Trophoblast cell (in vitro differentiated cells and primary cell): Measurements from ENCODE around the gene APOB.

Source experiments
- DNase-seq, 2 donors: peaks; one replicate each; pipeline ENCODE4 v3.0.0-alpha.2; 2016
- H2AFZ ChIP-seq: 2 replicates; pipeline ENCODE4 v1.6.1; 2013; ENCODE audit warnings: low read length, moderate library complexity, mild to moderate bottlenecking; ENCODE audit not compliant: insufficient read depth, poor library complexity
- H2AK5ac ChIP-seq: 2 replicates; pipeline ENCODE4 v1.6.1; 2013; ENCODE audit warnings: mild to moderate bottlenecking, low read length
- H2BK120ac ChIP-seq: 2 replicates; pipeline ENCODE4 v1.6.1; 2013; ENCODE audit warnings: low read length, mild to moderate bottlenecking, moderate library complexity; ENCODE audit not compliant: insufficient read depth, poor library complexity
- H2BK12ac ChIP-seq: 2 replicates; pipeline ENCODE4 v1.6.1; 2013; ENCODE audit warnings: mild to moderate bottlenecking, low read length, moderate library complexity
- H2BK5ac ChIP-seq: 2 replicates; pipeline ENCODE4 v1.6.1; 2013; ENCODE audit warnings: low read length, low read depth, moderate library complexity, mild to moderate bottlenecking; ENCODE audit not compliant: poor library complexity
- H3K14ac ChIP-seq: 2 replicates; pipeline ENCODE4 v1.6.1; 2013; ENCODE audit warnings: mild to moderate bottlenecking, low read length
- H3K18ac ChIP-seq: 2 replicates; pipeline ENCODE4 v1.6.1; 2013; ENCODE audit warnings: mild to moderate bottlenecking, low read length
- H3K23ac ChIP-seq: 2 replicates; pipeline ENCODE4 v1.6.1; 2013; ENCODE audit warnings: low read length
- H3K27ac ChIP-seq: 2 replicates; pipeline ENCODE4 v1.5.1; 2013; ENCODE audit warnings: low read depth, mild to moderate bottlenecking, inconsistent platforms, low read length, moderate library complexity
- H3K27me3 ChIP-seq: 2 replicates; pipeline ENCODE4 v1.6.1; 2013; ENCODE audit warnings: inconsistent platforms, mild to moderate bottlenecking, low read length, moderate library complexity; ENCODE audit not compliant: insufficient read depth
- H3K36me3 ChIP-seq, 2 experiments: 1 replicate in 1 of 2; 2 replicates in 1 of 2; pipeline ENCODE4 v1.6.1; 2013; ENCODE audit warnings: low read length in 2 of 2, mild to moderate bottlenecking in 2 of 2, moderate library complexity in 1 of 2; ENCODE audit not compliant: insufficient read depth in 2 of 2, control insufficient read depth in 1 of 2
- H3K4ac ChIP-seq: 2 replicates; pipeline ENCODE4 v1.6.1; 2013; ENCODE audit warnings: low read depth, mild to moderate bottlenecking, low read length, moderate library complexity
- H3K4me1 ChIP-seq, 2 experiments: 1 replicate in 1 of 2; 2 replicates in 1 of 2; pipeline ENCODE4 v1.6.1; 2013; ENCODE audit warnings: low read length in 2 of 2, mild to moderate bottlenecking in 2 of 2, moderate library complexity in 1 of 2; ENCODE audit not compliant: insufficient read depth in 2 of 2, control insufficient read depth in 1 of 2
- H3K4me2 ChIP-seq: 2 replicates; pipeline ENCODE4 v1.6.1; 2013; ENCODE audit warnings: inconsistent platforms, mild to moderate bottlenecking, low read length, moderate library complexity
- H3K4me3 ChIP-seq: 2 replicates; pipeline ENCODE4 v1.5.1; 2013; ENCODE audit warnings: mild to moderate bottlenecking, low read depth, low read length, inconsistent platforms
- H3K79me1 ChIP-seq: one replicate; pipeline ENCODE4 v1.6.1; 2013; ENCODE audit warnings: low read length
- H3K79me2 ChIP-seq: 2 replicates; pipeline ENCODE4 v1.6.1; 2013; ENCODE audit warnings: low read length, mild to moderate bottlenecking; ENCODE audit not compliant: control insufficient read depth, insufficient read depth, poor library complexity
- H3K9ac ChIP-seq: 2 replicates; pipeline ENCODE4 v1.6.1; 2013; ENCODE audit warnings: mild to moderate bottlenecking, low read length
- H3K9me3 ChIP-seq: 2 replicates; pipeline ENCODE4 v1.6.1; 2013; ENCODE audit warnings: low read depth, mild to moderate bottlenecking, control low read depth, inconsistent platforms, low read length; ENCODE audit not compliant: insufficient read depth
- H4K12ac ChIP-seq: 2 replicates; pipeline ENCODE4 v1.6.1; 2013; ENCODE audit warnings: low read depth, mild to moderate bottlenecking, low read length, moderate library complexity
- H4K8ac ChIP-seq: 2 replicates; pipeline ENCODE4 v1.6.1; 2013; ENCODE audit warnings: low read depth, mild to moderate bottlenecking, low read length, moderate library complexity
- H4K91ac ChIP-seq: one replicate; pipeline ENCODE4 v1.6.1; 2013; ENCODE audit warnings: low read depth, mild to moderate bottlenecking, low read length, moderate library complexity
- WGBS: extraction: QIAGEN DNeasy Blood & Tissue Kit; methylation state at CpG from one replicate; pipeline ENCODE4 v1.1.7; 2013; ENCODE audit warnings: missing lambda C conversion rate; ENCODE audit not compliant: insufficient read length, insufficient coverage; ENCODE audit errors: extremely low coverage; 5-methylcytosine and 5-hydroxymethylcytosine counted together

APOB gene

DNA sequence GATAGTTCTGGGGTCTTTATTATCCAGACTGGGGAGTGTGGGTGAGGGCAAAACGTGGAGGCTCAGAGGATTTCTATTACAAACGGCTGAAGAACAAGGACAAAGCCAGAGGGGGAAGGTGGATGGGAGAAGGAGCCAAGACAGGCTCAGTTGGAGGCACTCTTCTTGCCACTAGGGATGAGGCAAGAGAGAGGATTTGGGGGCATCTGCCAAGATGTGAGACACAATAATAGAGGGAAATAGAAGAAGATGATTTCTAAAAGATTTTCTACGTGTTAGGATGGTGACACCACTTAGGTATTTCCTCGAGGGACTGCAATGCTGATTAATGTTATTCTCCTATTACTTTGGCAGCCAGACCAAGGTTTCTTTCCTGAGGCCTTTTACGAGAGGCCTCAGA lies 71.8 kb downstream of the APOB start:
- Histone ChIP-seq H3K36me3 (no peaks in the 10 kb centered on the region), H3K18ac (no peak overlapping the region), H2AK5ac (no peak overlapping the region), H2BK5ac (no peak overlapping the region), H3K79me1 (no peaks in the 10 kb centered on the region), H2BK12ac (no peak overlapping the region), H3K27ac (no peak overlapping the region), H3K4me1 (no peaks in the 10 kb centered on the region), H3K14ac (no peak overlapping the region), H4K8ac (no peak overlapping the region), H2BK120ac (no peak overlapping the region), H3K79me2 (no peaks in the 10 kb centered on the region), H3K23ac (no peak overlapping the region), H3K9me3 (peaks cover 2% of the 10 kb centered on the region), H4K12ac (no peak overlapping the region), H4K91ac (no peak overlapping the region), H2AFZ (no peak overlapping the region), H3K4ac (no peak overlapping the region), H3K4me3 (no peak overlapping the region), H3K27me3 (no peaks in the 10 kb centered on the region), H3K9ac (no peak overlapping the region), H3K4me2 (no peak overlapping the region)
- WGBS, result no CpG with 5 or more reads among the region's 5 CpGs
- DNase-seq, result no peak

DNA sequence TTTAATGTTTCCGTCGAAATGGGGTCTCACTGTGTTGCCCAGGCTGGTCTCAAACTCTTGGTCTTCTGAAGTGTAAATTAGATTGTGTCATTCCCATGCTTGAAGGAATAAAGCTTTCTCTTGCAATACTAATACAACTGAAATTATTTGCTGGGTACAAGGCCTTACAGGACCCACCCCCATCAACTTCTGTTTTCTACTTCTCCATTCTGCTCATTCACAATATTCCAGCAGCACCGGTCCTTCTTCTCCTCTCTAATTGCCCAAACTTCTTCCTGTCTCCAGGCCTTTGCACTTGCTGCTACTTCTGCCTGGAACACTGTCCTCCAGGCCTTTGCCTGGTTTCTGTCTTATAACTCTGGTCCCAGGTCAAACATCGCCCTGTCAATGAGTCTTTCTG lies 73.8 kb downstream of the APOB start:
- H4K91ac ChIP-seq, result no peak overlapping the region
- DNase-seq, result no peak
- H3K18ac ChIP-seq, result no peak overlapping the region
- H3K4ac ChIP-seq, result no peak overlapping the region
- H3K27me3 ChIP-seq, result no peaks in the 10 kb centered on the region
- H3K4me1 ChIP-seq, result no peaks in the 10 kb centered on the region
- H2AK5ac ChIP-seq, result no peak overlapping the region
- H3K36me3 ChIP-seq, result no peaks in the 10 kb centered on the region
- H3K79me2 ChIP-seq, result no peaks in the 10 kb centered on the region
- no peaks in the 10 kb centered on the region for H3K79me1 ChIP-seq
- no peaks in the 10 kb centered on the region for H3K9me3 ChIP-seq
- no peak overlapping the region for H3K9ac ChIP-seq
- H4K8ac ChIP-seq, result no peak overlapping the region
- H3K27ac ChIP-seq, result no peak overlapping the region
- no peak overlapping the region for H3K14ac ChIP-seq
- no peak overlapping the region for H3K23ac ChIP-seq
- no peak overlapping the region for H2BK120ac ChIP-seq
- H3K4me3 ChIP-seq, result no peak overlapping the region
- no peak overlapping the region for H2BK12ac ChIP-seq
- H3K4me2 ChIP-seq, result no peak overlapping the region
- WGBS, result no CpG with 5 or more reads among the region's 4 CpGs
- no peak overlapping the region for H4K12ac ChIP-seq
- no peak overlapping the region for H2BK5ac ChIP-seq
- no peak overlapping the region for H2AFZ ChIP-seq

DNA sequence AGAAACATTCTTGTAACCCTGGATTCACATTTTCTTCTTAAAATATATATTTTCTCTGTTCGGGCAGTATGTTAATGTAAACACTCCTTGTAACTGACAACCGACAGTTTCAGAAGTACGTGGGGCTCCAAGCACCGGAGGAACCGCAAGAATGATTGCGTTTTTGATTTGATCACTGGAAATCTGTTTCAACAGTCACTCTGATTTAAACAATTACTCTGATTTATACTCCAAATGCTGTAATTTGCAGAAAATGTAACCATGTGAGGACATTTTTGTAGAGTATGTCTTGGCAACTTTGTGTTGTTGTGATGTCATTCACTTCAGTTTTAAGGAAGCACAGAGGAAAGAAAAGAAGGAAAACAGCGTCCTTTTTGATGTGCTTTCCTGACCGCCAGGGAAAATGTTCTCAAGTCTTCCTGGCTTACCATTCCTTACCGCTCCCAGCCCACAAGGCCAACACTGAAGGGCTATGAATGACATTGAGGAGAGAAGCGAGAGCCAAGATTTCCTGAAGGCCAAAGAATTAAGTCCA lies 77.7 kb downstream of the APOB start:
- Histone ChIP-seq H3K79me1 (no peaks in the 10 kb centered on the region), H2AK5ac (no peak overlapping the region), H3K9me3 (no peaks in the 10 kb centered on the region), H3K18ac (no peak overlapping the region), H4K91ac (no peak overlapping the region), H2BK12ac (no peak overlapping the region), H3K4me3 (no peak overlapping the region), H3K14ac (no peak overlapping the region), H3K4me1 (no peaks in the 10 kb centered on the region), H3K4me2 (no peak overlapping the region), H3K23ac (no peak overlapping the region), H2BK120ac (no peak overlapping the region), H2AFZ (no peak overlapping the region), H3K9ac (no peak overlapping the region), H3K4ac (no peak overlapping the region), H3K79me2 (no peaks in the 10 kb centered on the region), H3K36me3 (no peaks in the 10 kb centered on the region), H2BK5ac (no peak overlapping the region), H4K8ac (no peak overlapping the region), H4K12ac (no peak overlapping the region), H3K27ac (no peak overlapping the region), H3K27me3 (no peaks in the 10 kb centered on the region)
- no CpG with 5 or more reads among the region's 10 CpGs for WGBS
- no peak for DNase-seq

DNA sequence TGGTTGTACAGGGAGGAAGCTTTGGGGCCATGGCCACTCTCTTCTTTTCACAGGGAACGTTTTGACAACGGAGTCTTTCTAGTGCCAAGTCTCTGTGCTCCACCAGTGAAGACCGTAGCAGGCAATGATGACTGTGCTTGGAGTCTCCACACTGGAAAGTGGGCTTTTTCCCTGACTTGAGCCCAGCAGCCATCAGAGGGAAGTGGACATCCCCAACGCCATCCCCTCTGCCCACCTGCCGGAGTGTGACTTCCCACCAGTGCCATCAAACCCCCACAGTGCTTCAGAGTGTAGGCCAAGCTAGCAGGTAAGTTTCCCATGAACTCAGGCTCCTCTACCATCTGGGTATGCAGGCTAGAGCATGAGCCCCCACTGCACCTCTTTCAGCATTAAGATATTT lies 78.7 kb downstream of the APOB start:
- Histone ChIP-seq H2BK120ac (no peak overlapping the region), H3K4me2 (no peak overlapping the region), H2BK5ac (no peak overlapping the region), H3K36me3 (no peaks in the 10 kb centered on the region), H3K79me2 (no peaks in the 10 kb centered on the region), H3K79me1 (no peaks in the 10 kb centered on the region), H3K27me3 (no peaks in the 10 kb centered on the region), H4K8ac (no peak overlapping the region), H3K27ac (no peak overlapping the region), H3K4ac (no peak overlapping the region), H3K18ac (no peak overlapping the region), H3K9ac (no peak overlapping the region), H2AFZ (no peak overlapping the region), H2AK5ac (no peak overlapping the region), H4K91ac (no peak overlapping the region), H3K23ac (no peak overlapping the region), H2BK12ac (peak overlapping the region; percentile 32), H3K4me3 (no peak overlapping the region), H3K14ac (no peak overlapping the region), H4K12ac (no peak overlapping the region), H3K9me3 (no peaks in the 10 kb centered on the region), H3K4me1 (no peaks in the 10 kb centered on the region)
- no CpG with 5 or more reads among the region's 5 CpGs for WGBS
- DNase-seq, result no peak
